HG02678 (cell line): ENCODE measurements around the gene OR2AJ1.

Experiments
- ATAC-seq: cut with Tn5 transposase; IDR thresholded peaks from one replicate; pipeline ENCODE4 v1.9.1; 2021; ENCODE audit warnings: mild to moderate bottlenecking, moderate library complexity; ENCODE audit not compliant: unreplicated experiment

Gene OR2AJ1

DNA sequence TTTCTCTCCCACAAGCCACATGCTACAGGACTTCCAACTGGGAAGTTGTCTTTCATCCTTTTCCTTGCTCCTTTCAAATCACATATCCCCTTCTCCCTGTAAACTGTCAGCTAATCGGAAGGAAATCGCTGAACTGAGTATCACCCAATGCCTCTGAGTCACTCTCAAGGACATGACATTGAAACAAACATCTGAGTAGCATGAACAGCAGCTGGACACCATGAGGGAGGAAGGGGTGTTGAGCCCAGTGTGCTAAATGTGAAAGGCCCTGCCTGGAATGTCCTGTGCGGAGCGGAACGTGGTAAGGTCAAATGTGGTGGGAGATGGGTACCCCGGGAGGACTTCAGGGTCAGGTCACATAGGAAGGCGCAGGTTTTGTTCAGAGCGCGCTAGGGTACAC is at the start of gene OR2AJ1:
Gene OR2AJ1, plus strand, starts transcription at position 22 of the 400 bp plus-strand sequence. CDS start 8,880 bp downstream, outside the sequence.
- ATAC-seq: no peak

GRCh38 chr1:247883346-247883745 is 41.3 kb upstream of the OR2AJ1 start:
- ATAC-seq: no peak

DNA sequence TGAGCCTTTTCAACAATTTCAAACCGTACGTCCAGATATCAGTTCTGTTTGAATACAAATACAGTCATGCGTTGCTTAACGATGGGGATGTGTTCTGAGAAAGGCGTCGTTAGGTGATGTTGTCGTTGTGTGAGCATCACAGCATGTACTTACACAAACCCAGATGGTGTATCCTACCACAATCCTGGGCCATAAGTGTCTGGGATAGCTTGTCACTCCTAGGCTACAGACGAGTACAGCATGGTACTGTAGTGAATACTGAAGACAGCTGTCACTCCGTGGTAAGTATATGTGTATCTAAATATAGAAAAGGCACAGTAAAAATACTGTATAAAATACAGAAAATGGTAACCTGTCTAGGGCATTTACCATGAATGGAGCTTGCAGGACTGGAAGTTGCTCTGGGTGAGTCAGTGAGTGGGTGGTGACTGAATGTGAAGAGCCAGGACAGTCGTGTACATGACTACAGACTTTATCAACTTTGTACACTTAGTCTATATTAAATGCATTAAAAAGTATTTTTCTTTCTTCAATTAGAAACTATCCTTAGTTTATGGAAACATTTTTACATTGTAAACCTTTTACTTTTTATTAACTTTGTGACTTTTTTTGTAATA is 39.8 kb upstream of the OR2AJ1 start:
- no peak for ATAC-seq

GRCh38 chr1:247895163-247895637 is 29.5 kb upstream of the OR2AJ1 start, which contains the start of gene OR2W3:
Gene OR2W3, plus strand, starts transcription at chr1:247895587. Its CDS starts 0 bp downstream, at chr1:247895587.
- ATAC-seq: no peak

GRCh38 chr1:247895976-247896375 is 28.7 kb upstream of the OR2AJ1 start:
- ATAC-seq: no peak

DNA sequence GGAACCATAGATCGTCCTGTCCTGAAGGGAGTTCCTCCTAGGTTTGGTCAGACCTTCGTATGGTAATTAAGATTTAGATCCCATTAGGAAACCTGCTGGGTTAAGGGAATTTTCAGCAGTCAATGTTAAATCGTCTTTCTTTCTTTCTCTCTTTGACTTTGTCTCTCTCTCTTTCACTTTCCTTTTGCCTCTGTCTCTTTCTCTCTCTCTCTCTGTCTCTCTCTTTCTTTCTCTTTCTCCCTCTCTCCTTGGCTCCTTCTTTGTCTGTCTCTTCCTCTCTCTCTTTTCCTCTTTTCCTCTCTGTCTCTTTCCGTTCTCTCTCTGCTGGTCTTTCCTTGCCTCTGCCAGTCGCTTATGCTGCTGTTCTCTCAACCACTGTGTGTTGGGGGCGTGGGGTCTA is 20.6 kb upstream of the OR2AJ1 start:
- ATAC-seq: no peak

GRCh38 chr1:247905181-247905580 is 19.5 kb upstream of the OR2AJ1 start:
- no peak for ATAC-seq

DNA sequence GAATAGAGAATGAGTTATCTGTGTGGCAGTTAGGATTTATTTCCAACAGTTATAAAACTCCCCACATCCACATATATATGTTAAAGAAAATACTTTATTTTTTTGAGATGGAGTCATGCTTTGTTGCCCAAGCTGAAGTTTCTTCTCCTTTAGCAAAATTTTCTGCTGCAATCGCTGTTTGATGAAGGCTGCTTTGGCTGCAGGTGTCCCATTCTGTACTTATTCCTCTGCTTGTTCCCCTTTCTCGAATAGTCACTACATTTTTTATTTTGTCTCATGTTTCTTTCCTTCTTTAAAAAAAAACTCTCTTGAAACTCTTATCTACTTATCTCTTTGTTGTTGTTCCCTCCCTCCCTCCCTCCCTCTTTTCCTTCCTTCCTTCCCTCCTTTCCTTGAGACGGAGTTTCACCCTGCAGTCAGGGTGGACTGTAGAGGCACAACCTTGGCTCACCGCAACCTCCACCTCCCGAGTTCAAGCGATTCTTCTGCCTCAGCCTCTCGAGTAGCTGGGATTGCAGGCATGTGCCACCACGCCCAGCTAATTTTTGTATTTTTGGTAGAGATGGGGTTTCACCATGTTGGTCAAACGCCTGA is 18.7 kb upstream of the OR2AJ1 start:
- ATAC-seq: no peak

GRCh38 chr1:247906504-247907047 is 18.1 kb upstream of the OR2AJ1 start:
- ATAC-seq: no peak

- no peak for ATAC-seq
Measured at GRCh38 chr1:247908766-247909165, 15.9 kb upstream of the OR2AJ1 start.

- ATAC-seq: no peak
Measured at GRCh38 chr1:247913786-247914185, 10.9 kb upstream of the OR2AJ1 start.

DNA sequence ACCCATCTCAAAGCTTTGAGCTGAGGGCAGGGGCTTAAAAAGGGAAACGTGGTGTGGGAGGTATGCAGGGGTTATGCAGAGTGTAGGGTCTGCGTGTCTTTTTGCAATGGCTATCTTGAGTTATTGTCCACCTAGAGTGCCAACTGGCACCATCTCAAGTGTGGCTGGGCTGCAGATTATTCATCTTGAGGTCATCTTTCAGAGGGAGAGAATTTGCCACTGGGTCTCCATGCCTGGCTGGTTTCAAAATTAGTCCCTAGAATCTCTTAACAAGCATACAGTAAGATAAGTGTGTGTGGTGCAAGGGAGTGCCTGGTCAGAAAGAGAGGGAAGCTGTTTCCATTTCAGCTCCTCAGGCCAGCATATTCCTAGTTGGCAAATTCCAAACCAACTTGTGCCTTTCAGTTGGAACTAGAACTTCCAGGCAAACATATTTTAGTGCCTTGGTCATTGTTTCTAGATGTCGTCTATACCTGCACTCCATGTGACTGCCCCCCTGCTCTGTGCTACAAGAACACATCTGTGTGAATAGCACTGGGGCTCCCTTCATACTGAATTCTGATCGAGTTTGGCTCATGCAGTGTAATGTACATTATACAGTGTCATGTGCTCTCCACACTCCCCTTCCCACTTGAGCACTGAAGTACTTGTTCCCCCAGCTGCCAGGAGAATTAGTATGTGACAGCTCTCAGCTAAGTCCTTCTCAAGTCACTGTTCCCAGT is 9.6 kb upstream of the OR2AJ1 start:
- ATAC-seq: no peak

DNA sequence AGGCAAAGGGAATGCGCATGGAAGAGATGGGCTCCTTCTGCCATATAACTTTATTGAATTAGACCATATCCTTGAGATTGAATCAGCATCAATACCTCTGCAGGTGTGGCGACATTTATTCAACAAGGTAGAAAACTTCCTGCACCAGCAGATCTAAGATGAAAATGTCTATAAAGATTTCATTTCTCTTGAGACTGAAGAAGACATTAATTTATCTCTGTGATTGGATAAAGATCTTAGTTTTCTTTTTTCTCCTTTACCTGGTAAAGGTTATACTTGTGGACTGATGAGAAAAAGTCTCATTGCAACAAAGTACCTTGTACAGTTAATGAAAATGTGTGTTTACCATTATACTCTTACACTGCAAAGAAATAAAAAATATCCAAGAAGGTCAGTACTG is 4.7 kb upstream of the OR2AJ1 start, which contains the start of gene OR2T8:
Gene OR2T8, plus strand, starts transcription at position 301 of the 400 bp plus-strand sequence. CDS start 766 bp downstream, outside the sequence.
- ATAC-seq: no peak

GRCh38 chr1:247923941-247924340 is 748 bp upstream of the OR2AJ1 start:
- no peak for ATAC-seq

DNA sequence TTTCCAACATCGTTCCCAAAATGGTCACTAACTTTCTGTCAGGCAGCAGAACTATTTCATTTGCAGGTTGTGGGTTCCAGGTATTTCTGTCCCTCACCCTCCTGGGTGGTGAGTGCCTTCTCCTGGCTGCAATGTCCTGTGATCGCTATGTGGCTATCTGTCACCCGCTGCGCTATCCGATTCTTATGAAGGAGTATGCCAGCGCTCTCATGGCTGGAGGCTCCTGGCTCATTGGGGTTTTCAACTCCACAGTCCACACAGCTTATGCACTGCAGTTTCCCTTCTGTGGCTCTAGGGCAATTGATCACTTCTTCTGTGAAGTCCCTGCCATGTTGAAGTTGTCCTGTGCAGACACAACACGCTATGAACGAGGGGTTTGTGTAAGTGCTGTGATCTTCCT is 9.3 kb downstream of the OR2AJ1 start:
- no peak for ATAC-seq

GRCh38 chr1:247935781-247936180 is 11.1 kb downstream of the OR2AJ1 start:
- ATAC-seq: no peak

DNA sequence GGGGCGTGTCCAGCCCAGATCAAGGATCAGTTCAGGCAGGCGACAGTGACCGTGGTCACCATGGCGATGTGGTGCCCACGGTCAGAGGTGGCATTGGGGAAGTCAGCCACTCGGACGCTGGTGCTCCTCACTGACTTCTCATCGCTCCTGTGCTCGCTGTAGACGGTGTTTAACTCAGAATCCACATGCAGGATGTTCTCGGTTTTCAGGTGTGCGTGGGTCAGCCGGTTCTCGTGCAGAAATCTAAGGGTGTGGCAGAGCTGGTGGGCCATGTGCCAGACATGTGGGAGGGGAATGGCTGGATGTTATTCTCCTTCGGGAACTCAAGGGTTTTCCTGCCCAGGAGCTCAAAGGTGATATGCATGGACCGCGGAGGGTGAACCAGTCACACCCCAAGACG is 11.7 kb downstream of the OR2AJ1 start:
- no peak for ATAC-seq

GRCh38 chr1:247936965-247937734 is 12.5 kb downstream of the OR2AJ1 start:
- peak; percentile 99 for ATAC-seq

- ATAC-seq: no peak
Measured at GRCh38 chr1:247942624-247943023, 17.9 kb downstream of the OR2AJ1 start.

- ATAC-seq: no peak
Measured at GRCh38 chr1:247948558-247948957, 23.9 kb downstream of the OR2AJ1 start, which contains the start of gene OR2L8. Gene OR2L8, plus strand, starts transcription at chr1:247948858. Its CDS starts 0 bp downstream, at chr1:247948858.

DNA sequence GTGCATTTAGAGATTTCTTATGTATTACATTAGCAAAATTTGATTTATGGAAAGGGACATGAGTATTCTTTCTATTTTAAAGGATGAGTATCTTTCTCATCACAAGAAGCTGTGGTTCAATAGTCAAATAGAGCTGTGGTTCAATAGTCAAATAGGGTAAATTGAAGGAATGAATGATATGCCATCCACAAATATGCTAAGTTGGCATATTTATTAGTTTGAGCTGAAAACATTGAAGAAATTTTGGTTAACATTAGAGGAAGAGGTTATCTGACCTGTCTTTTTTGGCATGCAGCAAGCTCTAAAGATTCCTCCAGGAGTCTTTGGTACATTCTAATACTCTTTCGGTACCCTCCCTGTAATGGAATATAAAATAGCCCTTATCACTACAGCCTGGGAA is 28.7 kb downstream of the OR2AJ1 start:
- no peak for ATAC-seq
